Activated T-cell treated with anti-CD3 and anti-CD28 coated beads, Interleukin-2, amount 50 U/mL, for 4 hours (primary cell): ENCODE results near the gene BRAP. TPM values are rescaled to one million over a fixed set of nuclear protein-coding genes. Genes with fewer than 3 reads are reported as not detected.
"Not testable (repeated sequence)": the region's sequence is repeated elsewhere in the genome, so short reads cannot be mapped to it uniquely, and the experiment has no call there.

Source experiments
- ATAC-seq, 2 donors: fragments of 200-7000 bp; cut with Tn5 transposase; one replicate each; pipeline ENCODE4 v1.10.0; 2021
- DNase-seq: peaks from one replicate; pipeline ENCODE4 v3.0.0-alpha.2; 2020
- H3K27me3 Mint-ChIP-seq: one replicate; pipeline ENCODE4 v1.8.0; 2021; ENCODE audit warnings: low read depth, mixed read lengths
- H3K36me3 Mint-ChIP-seq: one replicate; pipeline ENCODE4 v1.8.0; 2022; ENCODE audit warnings: mixed read lengths; ENCODE audit not compliant: insufficient read depth
- H3K4me1 Mint-ChIP-seq: one replicate; pipeline ENCODE4 v1.8.0; 2021; ENCODE audit warnings: low read depth, mixed read lengths
- H3K4me3 Mint-ChIP-seq: one replicate; pipeline ENCODE4 v1.8.0; 2021; ENCODE audit warnings: mild to moderate bottlenecking, moderate library complexity, mixed read lengths
- H3K9me3 Mint-ChIP-seq: one replicate; pipeline ENCODE4 v1.8.0; 2021; ENCODE audit warnings: mixed read lengths
- total RNA-seq, 3 donors: library from RNA; stranded (reverse); gene quantifications; one replicate each; pipeline ENCODE4 v1.2.1, GENCODE V29; 2021

The BRAP gene, protein sequence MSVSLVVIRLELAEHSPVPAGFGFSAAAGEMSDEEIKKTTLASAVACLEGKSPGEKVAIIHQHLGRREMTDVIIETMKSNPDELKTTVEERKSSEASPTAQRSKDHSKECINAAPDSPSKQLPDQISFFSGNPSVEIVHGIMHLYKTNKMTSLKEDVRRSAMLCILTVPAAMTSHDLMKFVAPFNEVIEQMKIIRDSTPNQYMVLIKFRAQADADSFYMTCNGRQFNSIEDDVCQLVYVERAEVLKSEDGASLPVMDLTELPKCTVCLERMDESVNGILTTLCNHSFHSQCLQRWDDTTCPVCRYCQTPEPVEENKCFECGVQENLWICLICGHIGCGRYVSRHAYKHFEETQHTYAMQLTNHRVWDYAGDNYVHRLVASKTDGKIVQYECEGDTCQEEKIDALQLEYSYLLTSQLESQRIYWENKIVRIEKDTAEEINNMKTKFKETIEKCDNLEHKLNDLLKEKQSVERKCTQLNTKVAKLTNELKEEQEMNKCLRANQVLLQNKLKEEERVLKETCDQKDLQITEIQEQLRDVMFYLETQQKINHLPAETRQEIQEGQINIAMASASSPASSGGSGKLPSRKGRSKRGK
- total RNA-seq, result 10 to 100 TPM; 21.0 to 24.1 (median 23.1) TPM

DNA sequence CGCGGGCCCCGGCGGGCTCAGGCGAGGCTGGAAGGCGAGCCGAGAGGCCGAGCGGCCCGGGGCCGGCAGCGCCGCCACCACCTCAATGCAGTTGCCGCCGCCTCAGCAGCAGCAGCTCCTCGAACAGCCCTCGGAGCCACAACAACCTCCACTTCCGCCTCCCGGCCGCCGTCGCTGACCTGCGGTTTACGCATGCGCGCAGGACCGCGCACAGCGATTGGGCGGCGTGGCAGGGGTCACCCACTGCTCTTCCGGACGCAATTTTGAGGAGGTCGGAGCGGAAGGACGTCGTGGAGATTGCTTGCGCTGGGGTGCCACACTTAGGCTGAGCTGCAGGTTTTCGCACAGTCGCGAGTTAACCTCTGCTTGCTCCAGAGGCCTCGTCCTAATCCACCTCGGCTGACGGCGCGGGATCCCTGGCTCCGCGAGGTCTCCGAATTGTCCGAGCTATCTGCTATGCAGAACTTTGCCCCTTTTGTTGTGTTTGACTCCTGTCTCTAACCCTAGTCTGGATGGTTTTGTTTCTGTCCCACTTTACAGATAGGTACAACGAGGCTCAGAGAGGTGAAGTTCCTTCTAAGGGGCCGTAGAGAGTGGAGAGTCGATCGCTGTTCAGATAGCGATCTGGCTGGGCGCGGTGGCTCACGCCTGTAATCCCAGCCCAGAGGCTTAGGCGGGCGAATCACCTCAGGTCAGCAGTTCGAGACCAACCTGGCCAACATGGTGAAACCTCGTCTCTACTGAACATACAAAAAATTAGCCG is at the start of gene BRAP, which contains the start of gene ACAD10:
TSS of gene BRAP (minus strand) at position 146 of the 763 bp plus-strand sequence. CDS start 164 bp downstream, outside the sequence.
TSS of gene ACAD10 (plus strand) at position 243 of the 763 bp plus-strand sequence. CDS start 6,657 bp downstream, outside the sequence.
- Mint-ChIP-seq H3K36me3 (peaks cover 16% of the 10 kb centered on the region), H3K27me3 (no peaks in the 10 kb centered on the region), H3K4me1 (peaks cover 34% of the 10 kb centered on the region), H3K4me3 (peak within 1 kb of the TSS; percentile 97), H3K9me3 (no peaks in the 10 kb centered on the region)
- DNase-seq (peak; percentile 87), ATAC-seq (peak; percentile 96 to 97)

DNA sequence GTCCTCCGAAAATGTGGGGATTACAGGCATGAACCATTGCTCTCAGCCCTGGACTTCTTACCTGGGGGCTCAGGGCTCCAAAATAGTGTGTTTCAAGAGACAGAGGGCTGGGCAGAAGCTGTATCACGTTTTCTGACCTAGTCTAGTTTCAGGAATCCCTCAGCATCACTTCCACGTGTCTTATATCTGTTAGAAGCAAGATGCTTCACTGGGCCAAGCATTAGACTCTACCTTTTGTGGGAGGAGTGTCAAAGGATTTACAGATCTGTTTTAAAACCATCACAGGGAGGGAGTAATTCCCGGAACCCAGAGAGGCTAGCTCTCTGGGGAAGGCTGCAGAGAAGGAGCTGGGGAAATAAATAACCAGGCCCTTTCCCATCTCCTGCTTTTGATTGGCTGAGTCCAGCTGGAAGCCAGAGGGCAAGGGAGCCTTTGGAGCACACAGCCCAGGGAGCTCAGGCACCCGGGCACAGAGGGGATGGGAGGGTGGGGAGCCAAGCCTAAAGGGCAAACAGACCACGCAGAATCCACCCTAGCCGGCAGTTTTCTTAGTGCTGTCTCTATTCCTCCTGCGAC is 47.7 kb upstream of the BRAP start:
- H3K36me3 Mint-ChIP-seq, result peaks cover 21% of the 10 kb centered on the region
- no peaks in the 10 kb centered on the region for H3K9me3 Mint-ChIP-seq
- no peaks in the 10 kb centered on the region for H3K4me1 Mint-ChIP-seq
- no peaks in the 10 kb centered on the region for H3K27me3 Mint-ChIP-seq
- no peak overlapping the region for H3K4me3 Mint-ChIP-seq
- ATAC-seq (no peak), DNase-seq (no peak)

DNA sequence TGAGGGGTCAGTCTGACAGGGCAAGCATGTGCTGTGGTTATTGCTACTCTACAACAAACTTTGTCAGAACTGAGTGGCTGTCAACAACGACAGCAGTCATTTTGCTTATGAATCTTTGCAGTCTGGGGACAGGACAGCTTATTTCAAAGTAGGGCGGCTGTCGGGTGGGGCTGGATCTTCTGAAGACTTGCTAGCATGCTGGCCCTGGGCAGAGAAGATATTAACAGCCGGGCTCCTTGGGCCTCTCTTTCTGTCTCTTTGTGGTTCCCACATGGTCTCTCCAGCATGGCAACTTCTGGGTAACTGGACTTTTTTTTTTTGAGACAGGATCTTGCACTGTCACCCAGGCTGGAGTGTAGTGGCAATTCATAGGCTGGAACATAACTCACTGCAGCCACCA is 47.0 kb upstream of the BRAP start:
- no peak for DNase-seq
- Mint-ChIP-seq H3K4me1 (no peaks in the 10 kb centered on the region), H3K4me3 (no peak overlapping the region), H3K36me3 (peaks cover 21% of the 10 kb centered on the region), H3K27me3 (no peaks in the 10 kb centered on the region), H3K9me3 (no peaks in the 10 kb centered on the region)
- no peak for ATAC-seq

DNA sequence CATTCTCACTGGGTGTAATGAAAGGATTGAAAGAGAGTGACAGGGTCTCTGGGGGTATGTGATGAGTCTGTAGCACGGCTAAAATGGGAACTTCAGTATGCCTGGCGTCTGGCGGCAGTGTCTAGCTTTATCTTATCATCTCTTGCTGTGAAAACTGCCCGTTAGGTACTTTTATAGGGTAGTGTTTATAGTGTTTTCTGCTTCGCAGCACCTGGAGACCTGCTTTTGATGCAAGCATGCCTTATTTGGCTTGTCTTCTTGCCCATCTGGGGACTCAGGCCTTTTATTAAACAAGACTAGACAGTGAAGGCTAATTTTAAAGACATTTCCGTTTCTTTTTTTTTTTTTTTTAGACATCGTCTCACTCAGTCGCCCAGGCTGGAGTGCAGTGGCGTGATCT is 44.7 kb upstream of the BRAP start:
- Mint-ChIP-seq H3K36me3 (peaks cover 17% of the 10 kb centered on the region), H3K27me3 (no peaks in the 10 kb centered on the region), H3K4me1 (no peaks in the 10 kb centered on the region), H3K9me3 (no peaks in the 10 kb centered on the region), H3K4me3 (no peak overlapping the region)
- no peak for ATAC-seq
- DNase-seq, result no peak

DNA sequence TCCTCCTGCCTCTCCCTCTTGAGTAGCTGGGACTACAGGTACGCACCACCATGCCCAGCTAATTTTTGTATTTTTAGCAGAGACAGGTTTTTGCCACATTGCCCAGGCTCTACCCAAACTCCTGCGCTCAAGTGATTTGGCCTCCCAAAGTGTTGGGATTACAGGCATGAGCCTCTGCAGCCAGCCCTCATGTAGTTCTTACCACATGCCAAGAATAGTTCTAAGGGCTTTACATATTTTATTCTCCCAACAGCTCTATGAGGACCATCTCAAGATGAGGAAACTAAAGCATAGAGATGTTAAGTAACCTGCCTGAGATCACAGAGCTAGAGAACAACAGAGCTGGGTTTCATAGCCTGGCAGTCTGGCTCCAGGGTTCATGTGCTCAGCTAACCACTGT is 43.0 kb upstream of the BRAP start:
- ATAC-seq (no peak), DNase-seq (no peak)
- no peaks in the 10 kb centered on the region for H3K27me3 Mint-ChIP-seq
- H3K36me3 Mint-ChIP-seq, result peaks cover 14% of the 10 kb centered on the region
- H3K4me1 Mint-ChIP-seq, result no peaks in the 10 kb centered on the region
- H3K9me3 Mint-ChIP-seq, result no peaks in the 10 kb centered on the region
- H3K4me3 Mint-ChIP-seq, result no peak overlapping the region

DNA sequence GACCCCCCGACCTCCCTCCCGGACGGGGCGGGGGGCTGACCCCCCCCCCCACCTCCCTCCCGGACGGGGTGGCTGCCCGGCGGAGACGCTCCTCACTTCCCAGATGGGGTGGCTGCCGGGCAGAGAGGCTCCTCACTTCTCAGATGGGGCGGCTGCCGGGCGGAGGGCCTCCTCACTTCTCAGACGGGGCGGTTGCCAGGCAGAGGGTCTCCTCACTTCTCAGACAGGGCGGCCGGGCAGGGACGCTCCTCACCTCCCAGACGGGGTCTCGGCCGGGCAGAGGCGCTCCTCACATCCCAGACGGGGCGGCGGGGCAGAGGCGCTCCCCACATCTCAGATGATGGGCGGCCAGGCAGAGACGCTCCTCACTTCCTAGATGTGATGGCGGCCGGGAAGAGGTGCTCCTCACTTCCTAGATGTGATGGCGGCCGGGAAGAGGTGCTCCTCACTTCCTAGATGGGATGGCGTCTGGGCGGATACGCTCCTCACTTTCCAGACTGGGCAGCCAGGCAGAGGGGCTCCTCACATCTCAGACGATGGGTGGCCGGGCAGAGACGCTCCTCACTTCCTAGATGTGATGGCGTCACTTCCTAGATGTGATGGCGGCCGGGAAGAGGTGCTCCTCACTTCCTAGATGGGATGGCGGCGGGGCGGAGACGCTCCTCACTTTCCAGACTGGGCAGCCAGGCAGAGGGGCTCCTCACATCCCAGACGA is 38.0 kb upstream of the BRAP start:
- H3K4me3 Mint-ChIP-seq, H3K36me3 Mint-ChIP-seq, H3K27me3 Mint-ChIP-seq, DNase-seq, H3K9me3 Mint-ChIP-seq, ATAC-seq, H3K4me1 Mint-ChIP-seq: not testable (repeated sequence)

DNA sequence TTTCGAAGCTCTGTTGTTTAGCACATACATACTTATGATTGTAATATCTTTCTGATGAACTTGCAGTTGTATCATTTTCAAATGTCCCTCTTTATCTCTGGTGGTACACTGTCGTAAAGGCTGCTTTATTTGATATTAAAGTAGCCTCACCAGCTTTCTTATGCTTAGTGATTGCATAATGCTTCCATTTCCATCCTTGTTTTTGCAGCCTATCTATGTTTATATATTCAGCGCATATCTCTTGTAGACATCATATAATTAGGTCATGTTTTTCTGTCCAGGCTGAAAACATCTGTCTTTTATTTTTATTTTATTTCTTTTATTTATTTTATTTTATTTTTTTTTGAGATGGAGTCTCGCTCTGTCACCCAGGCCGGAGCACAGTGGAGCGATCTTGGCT is 34.7 kb upstream of the BRAP start:
- Mint-ChIP-seq H3K36me3 (peaks cover 8% of the 10 kb centered on the region), H3K9me3 (no peaks in the 10 kb centered on the region), H3K27me3 (no peaks in the 10 kb centered on the region), H3K4me3 (no peak overlapping the region), H3K4me1 (no peaks in the 10 kb centered on the region)
- no peak for ATAC-seq
- DNase-seq, result no peak

DNA sequence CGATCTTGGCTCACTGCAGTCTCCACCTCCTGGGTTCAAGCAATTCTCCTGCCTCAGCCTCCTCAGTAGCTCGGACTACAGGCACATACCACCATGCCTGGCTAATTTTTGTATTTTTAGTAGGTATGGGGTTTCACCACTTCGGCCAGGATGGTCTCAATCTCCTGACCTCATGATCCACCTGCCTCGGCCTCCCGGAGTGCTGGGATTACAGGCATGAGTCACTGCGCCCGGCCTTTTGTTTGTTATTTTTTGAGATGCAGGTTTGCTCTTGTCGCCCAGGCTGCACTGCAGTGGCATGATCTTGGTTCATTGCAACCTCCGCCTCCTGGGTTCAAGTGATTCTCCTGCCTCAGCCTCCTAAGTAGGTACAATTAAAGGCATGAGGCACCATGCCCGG is 33.6 kb upstream of the BRAP start:
- not testable (repeated sequence) for H3K4me1 Mint-ChIP-seq, H3K27me3 Mint-ChIP-seq, DNase-seq, H3K9me3 Mint-ChIP-seq, H3K4me3 Mint-ChIP-seq, ATAC-seq
- peaks cover 15% of the 10 kb centered on the region for H3K36me3 Mint-ChIP-seq

DNA sequence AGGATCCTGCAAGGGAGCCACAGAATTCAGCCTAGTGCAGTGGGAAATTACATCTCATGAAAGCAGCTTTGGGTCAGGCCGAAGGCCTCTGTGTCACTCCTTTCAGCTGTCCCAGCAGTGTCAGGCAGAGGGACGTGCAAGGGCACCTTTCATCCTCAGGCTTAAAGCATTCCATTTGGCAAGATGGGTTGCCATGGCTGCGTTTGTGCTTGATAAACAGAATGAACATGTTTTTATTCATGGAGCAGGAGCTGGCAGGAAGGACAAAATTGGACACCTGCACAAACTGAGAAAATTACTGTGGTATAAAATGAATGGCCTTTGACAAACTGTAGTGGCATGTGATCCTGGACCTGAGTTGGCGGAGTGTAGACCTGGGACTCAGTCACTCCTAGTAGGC is 29.5 kb upstream of the BRAP start:
- Mint-ChIP-seq H3K9me3 (no peaks in the 10 kb centered on the region), H3K36me3 (peaks cover 17% of the 10 kb centered on the region), H3K4me3 (no peak overlapping the region), H3K4me1 (no peaks in the 10 kb centered on the region), H3K27me3 (no peaks in the 10 kb centered on the region)
- DNase-seq (no peak), ATAC-seq (no peak)

DNA sequence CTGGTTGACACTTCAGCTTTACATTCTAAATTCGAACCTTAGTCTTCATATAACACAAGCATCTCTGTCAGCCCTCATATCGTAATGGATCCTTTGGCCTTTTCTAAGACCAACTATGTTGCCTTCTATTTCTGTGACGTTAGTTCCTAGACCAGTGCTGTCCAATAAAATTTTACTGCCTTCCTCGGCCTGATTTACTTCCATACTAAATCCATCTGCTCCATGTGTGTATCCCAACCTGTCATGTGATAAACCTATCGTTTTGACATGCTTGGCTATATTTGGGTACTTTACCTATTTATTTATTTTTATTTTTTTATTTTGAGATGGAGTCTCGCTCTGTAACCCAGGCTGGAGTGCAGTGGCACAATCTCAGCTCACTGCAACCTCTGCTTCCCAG is 20.4 kb upstream of the BRAP start:
- no peaks in the 10 kb centered on the region for H3K4me1 Mint-ChIP-seq
- no peaks in the 10 kb centered on the region for H3K9me3 Mint-ChIP-seq
- no peaks in the 10 kb centered on the region for H3K27me3 Mint-ChIP-seq
- H3K36me3 Mint-ChIP-seq, result peaks cover 20% of the 10 kb centered on the region
- no peak overlapping the region for H3K4me3 Mint-ChIP-seq
- no peak for ATAC-seq
- no peak for DNase-seq

DNA sequence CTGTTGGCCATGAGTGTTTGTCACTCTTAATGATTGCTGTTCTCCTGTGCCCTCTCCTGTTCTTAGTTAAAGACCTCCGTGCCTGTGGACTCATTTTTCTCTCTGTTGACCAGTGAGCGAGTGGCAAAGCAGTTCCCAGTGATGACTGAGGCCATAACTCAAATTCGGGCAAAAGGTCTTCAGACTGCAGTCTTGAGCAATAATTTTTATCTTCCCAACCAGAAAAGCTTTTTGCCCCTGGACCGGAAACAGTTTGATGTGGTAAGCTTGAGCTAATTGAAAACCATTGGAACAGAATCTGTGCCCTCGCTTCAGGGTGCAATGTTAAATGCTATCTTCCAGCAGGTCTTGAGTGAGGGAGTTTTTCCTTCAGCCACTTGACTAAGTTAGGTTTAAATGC is 19.9 kb upstream of the BRAP start:
- no peak overlapping the region for H3K4me3 Mint-ChIP-seq
- DNase-seq (no peak), ATAC-seq (no peak)
- no peaks in the 10 kb centered on the region for H3K27me3 Mint-ChIP-seq
- H3K4me1 Mint-ChIP-seq, result no peaks in the 10 kb centered on the region
- no peaks in the 10 kb centered on the region for H3K9me3 Mint-ChIP-seq
- peaks cover 20% of the 10 kb centered on the region for H3K36me3 Mint-ChIP-seq

DNA sequence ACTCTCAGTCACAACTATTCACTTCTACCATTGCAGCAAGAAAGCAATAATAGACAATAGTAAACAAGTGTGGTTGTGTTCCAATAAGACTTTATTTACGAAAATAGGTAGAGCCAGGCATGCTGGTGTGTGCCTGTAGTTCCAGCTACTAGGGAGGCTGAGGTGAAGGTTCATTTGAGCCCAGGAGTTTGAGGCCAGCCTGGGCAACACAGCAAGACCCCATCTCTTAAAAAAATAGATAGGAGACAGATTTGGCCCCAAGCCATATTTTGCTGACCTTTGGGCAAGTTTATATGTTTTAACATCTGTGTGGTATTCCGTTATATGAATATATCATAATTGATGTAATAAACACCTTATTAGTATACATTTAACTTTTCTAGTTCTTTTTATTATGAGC is 14.2 kb upstream of the BRAP start:
- DNase-seq, result no peak
- Mint-ChIP-seq H3K36me3 (peaks cover 19% of the 10 kb centered on the region), H3K4me3 (no peak overlapping the region), H3K4me1 (no peaks in the 10 kb centered on the region), H3K27me3 (no peaks in the 10 kb centered on the region), H3K9me3 (no peaks in the 10 kb centered on the region)
- no peak for ATAC-seq

DNA sequence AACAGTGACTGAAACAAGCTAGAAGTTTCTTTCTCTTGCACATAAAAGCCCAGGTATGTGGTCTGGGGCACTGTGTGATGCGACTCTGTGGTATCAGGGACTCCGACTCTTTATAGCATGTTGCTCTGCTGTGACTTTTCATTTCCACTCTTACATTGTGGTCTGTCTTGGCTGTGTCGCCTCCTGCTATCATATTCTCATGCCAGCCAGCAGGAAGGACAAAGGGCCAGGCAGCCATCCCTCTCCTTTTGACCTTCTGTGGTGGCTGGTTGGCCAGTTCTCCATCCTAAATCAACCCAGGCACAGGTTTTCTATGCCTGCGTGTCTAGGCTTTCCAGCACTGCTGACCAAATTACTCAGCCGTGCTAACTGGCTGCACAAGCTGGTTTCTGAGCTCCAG is 8.1 kb upstream of the BRAP start:
- Mint-ChIP-seq H3K9me3 (no peaks in the 10 kb centered on the region), H3K27me3 (no peaks in the 10 kb centered on the region), H3K4me3 (no peak overlapping the region), H3K36me3 (peaks cover 40% of the 10 kb centered on the region), H3K4me1 (peaks cover 1% of the 10 kb centered on the region)
- no peak for DNase-seq
- no peak for ATAC-seq
